HG02840 (cell line): ENCODE measurements around the gene CLCNKB.
"Not testable (repeated sequence)": the region's sequence is repeated elsewhere in the genome, so short reads cannot be mapped to it uniquely, and the experiment has no call there.

ENCODE experiments used
- ATAC-seq: cut with Tn5 transposase; IDR thresholded peaks from one replicate; pipeline ENCODE4 v1.9.1; 2021; ENCODE audit warnings: mild to moderate bottlenecking, moderate library complexity, moderate number of reproducible peaks; ENCODE audit not compliant: unreplicated experiment, low FRiP score

The CLCNKB gene

GRCh38 chr1:16043521-16043920 is at the start of gene CLCNKB:
TSS of gene CLCNKB (plus strand) at chr1:16043782. CDS start at chr1:16044493, 711 bp downstream.
- no peak for ATAC-seq

GRCh38 chr1:15994081-15994480 is 49.5 kb upstream of the CLCNKB start:
- no peak for ATAC-seq

GRCh38 chr1:15994590-15995351 is 48.8 kb upstream of the CLCNKB start:
- ATAC-seq = no peak

GRCh38 chr1:15997076-15997585 is 46.5 kb upstream of the CLCNKB start:
- no peak for ATAC-seq

- ATAC-seq = no peak
These were observed 45.8 kb upstream of the CLCNKB start for GRCh38 chr1:15997637-15998280.

- no peak for ATAC-seq
These were observed 44.7 kb upstream of the CLCNKB start for GRCh38 chr1:15998929-15999328.

GRCh38 chr1:16001274-16001673 is 42.3 kb upstream of the CLCNKB start:
- ATAC-seq = not testable (repeated sequence)

- no peak for ATAC-seq
These were observed 38.0 kb upstream of the CLCNKB start for GRCh38 chr1:16005597-16005996.

- ATAC-seq = no peak
These were observed 37.6 kb upstream of the CLCNKB start for GRCh38 chr1:16006010-16006409.

- ATAC-seq = no peak
These were observed 36.8 kb upstream of the CLCNKB start for GRCh38 chr1:16006552-16007485.

GRCh38 chr1:16007671-16008341 is 35.8 kb upstream of the CLCNKB start:
- ATAC-seq = no peak

GRCh38 chr1:16009030-16009460 is 34.5 kb upstream of the CLCNKB start:
- no peak for ATAC-seq

GRCh38 chr1:16009678-16010077 is 33.9 kb upstream of the CLCNKB start:
- no peak for ATAC-seq

- ATAC-seq = no peak
These were observed 32.7 kb upstream of the CLCNKB start for GRCh38 chr1:16010837-16011236.

- no peak for ATAC-seq
These were observed 31.5 kb upstream of the CLCNKB start for GRCh38 chr1:16011936-16012589.

GRCh38 chr1:16012590-16013219 is 30.9 kb upstream of the CLCNKB start:
- ATAC-seq = no peak

GRCh38 chr1:16013220-16013907 is 30.2 kb upstream of the CLCNKB start:
- no peak for ATAC-seq

- no peak for ATAC-seq
These were observed 29.7 kb upstream of the CLCNKB start for GRCh38 chr1:16013908-16014258.
